HG02973 (cell line): ENCODE data around the gene DNAH10.

Experiments
- ATAC-seq: cut with Tn5 transposase; IDR thresholded peaks from one replicate; pipeline ENCODE4 v1.9.1; 2021; ENCODE audit warnings: moderate library complexity; ENCODE audit not compliant: unreplicated experiment

The DNAH10 gene

GRCh38 chr12:123962513-123962912 is 200.4 kb downstream of the DNAH10 start:
- no peak for ATAC-seq

- no peak for ATAC-seq
Observed at GRCh38 chr12:123963821-123964220, 201.7 kb downstream of the DNAH10 start.

- no peak for ATAC-seq
Observed at GRCh38 chr12:123965382-123965781, 203.3 kb downstream of the DNAH10 start.

- ATAC-seq: no peak
Observed at GRCh38 chr12:123966596-123966995, 204.5 kb downstream of the DNAH10 start.

- no peak for ATAC-seq
Observed at GRCh38 chr12:123967121-123967586, 205.1 kb downstream of the DNAH10 start.

GRCh38 chr12:123971449-123971769 is 209.3 kb downstream of the DNAH10 start:
- ATAC-seq: no peak

GRCh38 chr12:123971770-123972456 is 209.8 kb downstream of the DNAH10 start:
- peak; percentile 5 for ATAC-seq

GRCh38 chr12:123972457-123973401 is 210.6 kb downstream of the DNAH10 start, which contains the start of the genes CCDC92 and ZNF664:
Gene CCDC92 (minus strand): TSS chr12:123972831. CDS start chr12:123944305, 28,526 bp downstream.
Gene ZNF664 (plus strand): TSS chr12:123973215. CDS start chr12:124012145, 38,930 bp downstream.
- peak; percentile 76 for ATAC-seq

- peak; percentile 5 for ATAC-seq
Observed at GRCh38 chr12:123973552-123974341, 211.6 kb downstream of the DNAH10 start.

GRCh38 chr12:123976227-123976826 is 214.2 kb downstream of the DNAH10 start:
- ATAC-seq: no peak

GRCh38 chr12:123979566-123979965 is 217.5 kb downstream of the DNAH10 start:
- ATAC-seq: no peak

GRCh38 chr12:123982269-123982668 is 220.2 kb downstream of the DNAH10 start:
- ATAC-seq: no peak

- ATAC-seq: no peak
Observed at GRCh38 chr12:123983822-123984485, 221.9 kb downstream of the DNAH10 start.

GRCh38 chr12:123984903-123985302 is 222.8 kb downstream of the DNAH10 start:
- no peak for ATAC-seq
